Esophagus muscularis mucosa (tissue), 4 donors: ENCODE measurements around the gene ADCY10. TPM values are rescaled to one million over a fixed set of nuclear protein-coding genes. Genes with fewer than 3 reads are reported as not detected.

Experiments used
- DNase-seq: peaks from one replicate; pipeline ENCODE4 v3.0.0-alpha.2; 2017; ENCODE audit errors: extremely low spot score
- H3K27ac ChIP-seq, 4 donors: fragments of 200-600 bp; sonication (generic); replicated peaks in 1 of 4; 1 replicate in 3 of 4; 2 replicates in 1 of 4; pipeline ENCODE4 v1.5.1; 2016 to 2019; ENCODE audit warnings: mild to moderate bottlenecking in 1 of 4
- H3K27me3 ChIP-seq, 4 donors: fragments of 200-600 bp; sonication (generic); one replicate each; pipeline versions ENCODE4 v1.5.1 to v1.6.0; 2016 to 2019
- H3K36me3 ChIP-seq, 4 donors: fragments of 200-600 bp; sonication (generic); one replicate each; pipeline ENCODE4 v1.5.1; 2016 to 2019
- H3K4me1 ChIP-seq, 4 donors: fragments of 200-600 bp; sonication (generic); one replicate each; pipeline ENCODE4 v1.5.1; 2016 to 2019
- H3K4me3 ChIP-seq, 4 donors: fragments of 200-600 bp; sonication (generic); 1 replicate in 2 of 4; 2 replicates in 2 of 4; pipeline ENCODE4 v1.5.1; 2016 to 2019; ENCODE audit warnings: mild to moderate bottlenecking in 4 of 4, moderate library complexity in 1 of 4
- H3K9me3 ChIP-seq, 4 donors: fragments of 200-600 bp; sonication (generic); 1 replicate in 3 of 4; 2 replicates in 1 of 4; pipeline ENCODE4 v1.5.1; 2016 to 2019
- EP300 ChIP-seq: sonication (generic); formaldehyde crosslinking; IDR thresholded peaks from one replicate; pipeline ENCODE4 v1.6.1; 2017; ENCODE audit warnings: antibody characterized with exemption
- POLR2A ChIP-seq: fragments of 450-650 bp; IDR thresholded peaks from one replicate; pipeline ENCODE4 v1.6.1; 2017; ENCODE audit warnings: antibody characterized with exemption, moderate library complexity, mild to moderate bottlenecking, low read depth
- POLR2AphosphoS5 ChIP-seq, 2 donors: sonication (generic); formaldehyde crosslinking; IDR thresholded peaks; one replicate each; pipeline ENCODE4 v1.6.1; 2017; ENCODE audit warnings: antibody characterized with exemption in 2 of 2
- WGBS: methylation state at CpG from one replicate; pipeline ENCODE4 v1.1.5; 2018; 5-methylcytosine and 5-hydroxymethylcytosine counted together
- intact Hi-C: fragments of 100-400 bp; cut with DNase I; formaldehyde crosslinking; loops from one replicate; pipeline ENCODE4 v1.15.1; 2023
- total RNA-seq, 4 donors: library from RNA; depleted of rRNA; stranded (reverse); fragments of >200 nt; gene quantifications; one replicate each; pipeline versions ENCODE4 v1.1.0 to v1.2.1, GENCODE V29; 2016
- TF ChIP-seq, protein P1 (sequence below), 3 experiments: fragments of 200-600 bp in 2 of 3; fragments of 450-650 bp in 1 of 3; sonication (generic) in 2 of 3; IDR thresholded peaks; one replicate each; pipeline ENCODE4 v1.5.1; 2017 to 2019; ENCODE audit warnings: antibody characterized with exemption in 3 of 3, mild to moderate bottlenecking in 2 of 3, moderate library complexity in 1 of 3

The ADCY10 gene
- total RNA-seq, 4 donors from 2014 or later = under 0.01 to 0.29 (median 0.21) TPM

DNA sequence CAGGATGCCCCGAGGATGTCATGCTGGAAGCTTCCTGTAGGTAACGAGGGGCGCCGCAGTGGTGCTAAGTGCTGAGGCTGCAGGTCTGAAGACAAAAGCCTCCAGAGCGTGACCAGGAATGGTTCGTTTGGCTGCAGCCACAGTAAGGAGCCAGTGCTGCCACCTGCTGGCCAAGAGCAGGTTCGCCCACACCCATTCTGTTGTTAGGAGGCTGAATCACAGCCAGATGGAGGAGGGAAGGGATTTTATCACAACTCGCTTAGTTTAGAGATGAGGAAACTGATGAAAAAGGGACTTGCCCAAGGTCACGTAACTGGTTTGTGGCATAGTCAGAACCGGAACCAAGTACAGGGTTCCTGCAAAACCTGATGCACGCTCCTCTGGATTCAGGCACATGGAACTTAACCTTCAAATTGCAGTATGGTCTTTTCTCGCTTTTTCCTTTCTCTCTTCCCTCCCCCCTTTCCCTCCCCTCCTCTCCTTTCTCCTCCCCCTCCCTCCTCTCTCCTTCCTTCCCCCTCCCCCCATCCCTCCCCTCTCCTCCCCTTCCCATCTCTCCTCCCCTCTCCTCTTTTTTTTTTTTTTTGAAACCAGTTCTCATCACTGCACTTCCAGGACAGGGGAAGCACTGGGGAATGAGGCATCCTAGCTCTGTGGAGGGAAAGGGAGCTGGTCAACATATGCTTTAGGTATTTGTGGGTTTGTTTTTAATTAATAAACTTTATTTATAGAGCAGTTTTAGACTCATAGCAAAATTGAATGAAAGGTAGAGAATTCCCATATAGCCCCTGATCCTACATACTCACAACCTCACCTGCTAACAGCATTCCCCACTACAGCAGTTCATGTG lies 110.4 kb downstream of the ADCY10 start:
- Histone ChIP-seq H3K36me3 (no peaks in the 10 kb centered on the region), H3K9me3 (no peaks in the 10 kb centered on the region), H3K27me3 (no peaks in the 10 kb centered on the region), H3K27ac (no peak overlapping the region), H3K4me1 (peaks cover 3 to 13% (median 8%) of the 10 kb centered on the region in 4 donors), H3K4me3 (no peak overlapping the region)
- WGBS = 15% methylated on average over 12 of the region's 12 CpGs
- peak; percentile 97 for DNase-seq
- intact Hi-C loops = loop anchor here (2.0 kb wide), 1 partner anchor 83 kb away; the partner anchor contains the start of gene MPZL1
- TF ChIP-seq POLR2A (no peak), POLR2AphosphoS5 (IDR thresholded peaks at IDR 0.05) (peak; percentile 66 to 86)
- TF ChIP-seq, protein P1, sequence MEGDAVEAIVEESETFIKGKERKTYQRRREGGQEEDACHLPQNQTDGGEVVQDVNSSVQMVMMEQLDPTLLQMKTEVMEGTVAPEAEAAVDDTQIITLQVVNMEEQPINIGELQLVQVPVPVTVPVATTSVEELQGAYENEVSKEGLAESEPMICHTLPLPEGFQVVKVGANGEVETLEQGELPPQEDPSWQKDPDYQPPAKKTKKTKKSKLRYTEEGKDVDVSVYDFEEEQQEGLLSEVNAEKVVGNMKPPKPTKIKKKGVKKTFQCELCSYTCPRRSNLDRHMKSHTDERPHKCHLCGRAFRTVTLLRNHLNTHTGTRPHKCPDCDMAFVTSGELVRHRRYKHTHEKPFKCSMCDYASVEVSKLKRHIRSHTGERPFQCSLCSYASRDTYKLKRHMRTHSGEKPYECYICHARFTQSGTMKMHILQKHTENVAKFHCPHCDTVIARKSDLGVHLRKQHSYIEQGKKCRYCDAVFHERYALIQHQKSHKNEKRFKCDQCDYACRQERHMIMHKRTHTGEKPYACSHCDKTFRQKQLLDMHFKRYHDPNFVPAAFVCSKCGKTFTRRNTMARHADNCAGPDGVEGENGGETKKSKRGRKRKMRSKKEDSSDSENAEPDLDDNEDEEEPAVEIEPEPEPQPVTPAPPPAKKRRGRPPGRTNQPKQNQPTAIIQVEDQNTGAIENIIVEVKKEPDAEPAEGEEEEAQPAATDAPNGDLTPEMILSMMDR (IDR thresholded peaks at IDR 0.05) = peak; percentile 94 to 98 (median 95)

DNA sequence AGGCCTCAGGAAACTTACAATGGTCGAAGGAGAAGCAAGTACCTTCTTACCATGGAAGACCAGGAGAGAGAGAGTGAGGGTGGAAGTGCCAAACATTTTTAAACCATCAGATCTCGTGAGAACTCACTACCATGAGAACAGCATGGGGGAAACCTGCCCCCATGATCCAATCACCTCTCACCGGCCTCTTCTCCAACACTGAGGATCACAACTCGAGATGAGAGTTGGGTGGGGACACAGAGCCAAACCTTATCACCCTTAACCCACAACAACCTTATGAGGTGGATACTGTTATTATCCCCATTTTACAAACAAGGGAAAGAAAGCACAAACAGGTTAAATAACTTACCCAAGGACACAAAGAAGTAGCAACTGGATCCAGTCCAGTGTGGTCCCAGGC lies 111.7 kb downstream of the ADCY10 start:
- H3K4me1 ChIP-seq = peaks cover 14 to 25% (median 20%) of the 10 kb centered on the region in 4 donors
- H3K27ac ChIP-seq = no peak overlapping the region

DNA sequence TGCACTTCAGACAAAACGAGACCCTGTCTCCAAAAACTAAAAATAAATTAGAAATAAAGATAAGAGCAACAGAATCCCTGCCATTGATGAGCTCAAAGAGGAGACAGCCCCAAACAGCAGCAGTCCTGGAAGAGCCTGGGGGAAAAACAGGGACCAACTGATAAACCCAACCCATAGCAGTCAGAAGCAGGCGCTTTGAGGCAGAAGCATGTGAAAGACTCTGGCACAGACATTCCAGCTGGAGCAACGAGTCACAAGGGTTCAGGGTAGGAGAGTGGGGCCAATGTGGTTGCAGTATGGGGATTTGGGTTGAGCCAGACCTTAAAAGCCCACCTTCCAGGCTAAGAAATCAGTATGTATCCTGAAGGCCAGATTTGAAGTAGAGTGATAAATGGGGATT lies 113.7 kb downstream of the ADCY10 start:
- H3K36me3 ChIP-seq = no peaks in the 10 kb centered on the region
- H3K27me3 ChIP-seq = no peaks in the 10 kb centered on the region
- WGBS = 81% methylated on average over 3 of the region's 3 CpGs
- H3K4me1 ChIP-seq = peaks cover 32 to 43% (median 40%) of the 10 kb centered on the region in 4 donors
- intact Hi-C loops = no loop called here
- no peak overlapping the region for H3K27ac ChIP-seq
- DNase-seq = no peak
- H3K9me3 ChIP-seq = no peaks in the 10 kb centered on the region
- TF ChIP-seq POLR2A (no peak), POLR2AphosphoS5 (IDR thresholded peaks at IDR 0.05) (no peak), EP300 (no peak)
- TF ChIP-seq, protein P1 (IDR thresholded peaks at IDR 0.05) = no peak
- H3K4me3 ChIP-seq = no peak overlapping the region

More for the DNA sequence above, 111.7 kb downstream of the ADCY10 start:
- no peaks in the 10 kb centered on the region for H3K27me3 ChIP-seq
- 92% methylated on average over 4 of the region's 4 CpGs for WGBS
- H3K9me3 ChIP-seq = no peaks in the 10 kb centered on the region
- H3K4me3 ChIP-seq = no peak overlapping the region
- TF ChIP-seq, protein P1 (IDR thresholded peaks at IDR 0.05) = no peak
- TF ChIP-seq POLR2A (no peak), POLR2AphosphoS5 (IDR thresholded peaks at IDR 0.05) (no peak), EP300 (no peak)
- DNase-seq = no peak
- intact Hi-C loops = loop anchor here (2.0 kb wide), 1 partner anchor 81 kb away; the partner anchor contains the start of gene MPZL1
- no peaks in the 10 kb centered on the region for H3K36me3 ChIP-seq

DNA sequence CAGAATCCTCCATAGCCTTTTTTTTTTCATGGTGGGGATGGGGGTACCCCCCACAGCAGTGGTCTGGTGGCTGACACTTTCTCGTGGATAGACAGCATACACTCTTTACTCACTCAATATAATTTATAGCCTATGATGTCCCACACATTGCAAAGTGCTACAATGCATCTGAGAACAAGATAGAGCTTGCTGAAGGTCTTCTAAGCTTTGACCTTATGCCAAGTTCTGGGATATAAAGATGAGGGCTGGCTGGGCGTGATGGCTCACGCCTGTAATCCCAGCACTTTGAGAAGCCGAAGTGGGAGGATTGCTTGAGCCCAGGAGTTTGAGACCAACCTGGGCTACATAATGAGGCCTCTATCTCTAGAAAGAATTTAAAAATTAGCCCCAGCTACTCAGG lies 114.2 kb downstream of the ADCY10 start:
- no peaks in the 10 kb centered on the region for H3K36me3 ChIP-seq
- intact Hi-C loops = no loop called here
- no peak overlapping the region for H3K27ac ChIP-seq
- no peaks in the 10 kb centered on the region for H3K27me3 ChIP-seq
- no peak for TF ChIP-seq EP300
- no peak for TF ChIP-seq POLR2AphosphoS5 (IDR thresholded peaks at IDR 0.05)
- TF ChIP-seq POLR2A = no peak
- TF ChIP-seq, protein P1 (IDR thresholded peaks at IDR 0.05) = no peak
- WGBS = 74% methylated on average over 4 of the region's 4 CpGs
- peaks cover 35 to 46% (median 42%) of the 10 kb centered on the region in 4 donors for H3K4me1 ChIP-seq
- peak; percentile 53 for DNase-seq
- no peaks in the 10 kb centered on the region for H3K9me3 ChIP-seq
- H3K4me3 ChIP-seq = no peak overlapping the region
